HFFc6 (cell line): ENCODE measurements around the gene PIH1D2. TPM values are rescaled to one million over a fixed set of nuclear protein-coding genes. Genes with fewer than 3 reads are reported as not detected.
A peak's percentile ranks its signal among the peaks of the same experiment; 100 is the strongest.

Experiments used
- DNase-seq: peaks from one replicate; pipeline ENCODE4 v3.0.0-alpha.2; 2018
- H3K27ac Mint-ChIP-seq: 2 replicates; pipeline ENCODE4 v1.8.0; 2020; ENCODE audit warnings: mild to moderate bottlenecking, mixed read lengths
- H3K27me3 Mint-ChIP-seq: 2 replicates; pipeline ENCODE4 v1.8.0; 2021; ENCODE audit warnings: mild to moderate bottlenecking, moderate library complexity, mixed read lengths; ENCODE audit not compliant: insufficient read depth
- H3K36me3 Mint-ChIP-seq: 2 replicates; pipeline ENCODE4 v1.8.0; 2021; ENCODE audit warnings: low read depth, mixed read lengths
- H3K4me1 Mint-ChIP-seq: 2 replicates; pipeline ENCODE4 v1.8.0; 2020; ENCODE audit warnings: low read depth, mixed read lengths
- H3K4me3 Mint-ChIP-seq: 2 replicates; pipeline ENCODE4 v1.8.0; 2020; ENCODE audit warnings: mild to moderate bottlenecking, moderate library complexity, mixed read lengths
- H3K9me3 Mint-ChIP-seq: 2 replicates; pipeline ENCODE4 v1.8.0; 2020; ENCODE audit warnings: mild to moderate bottlenecking, mixed read lengths
- CTCF ChIP-seq: fragments of 200-600 bp; sonication (generic); IDR thresholded peaks from 2 replicates; pipeline ENCODE4 v1.5.0; 2021; ENCODE audit warnings: antibody characterized with exemption, mild to moderate bottlenecking
- total RNA-seq, 6 experiments: library from RNA; stranded (reverse); fragmentation: NEBNext Ultra II Directional; extraction: Animal tissue kit (Norgen Biotek cat#: 25700); gene quantifications; 2 replicates in 1 of 6; 3 replicates in 5 of 6; pipeline ENCODE4 v1.2.3, GENCODE V29; 2021

Gene PIH1D2
- total RNA-seq, 6 experiments from 2014 or later: 0.59 to 1.5 (median 1.1) TPM

GRCh38 chr11:112024773-112025678 is 48.8 kb downstream of the PIH1D2 start, which contains the start of gene DLAT:
Gene DLAT (plus strand): TSS chr11:112025408. CDS start chr11:112025473, 65 bp downstream.
- H3K4me1 Mint-ChIP-seq: peaks cover 18% of the 10 kb centered on the region
- peaks cover 21% of the 10 kb centered on the region for H3K36me3 Mint-ChIP-seq
- TF ChIP-seq CTCF: no peak
- H3K27ac Mint-ChIP-seq: peak within 1 kb of the TSS; percentile 96
- peak within 1 kb of the TSS; percentile 97 for H3K4me3 Mint-ChIP-seq
- peak; percentile 81 for DNase-seq
- no peaks in the 10 kb centered on the region for H3K9me3 Mint-ChIP-seq
- no peaks in the 10 kb centered on the region for H3K27me3 Mint-ChIP-seq

DNA sequence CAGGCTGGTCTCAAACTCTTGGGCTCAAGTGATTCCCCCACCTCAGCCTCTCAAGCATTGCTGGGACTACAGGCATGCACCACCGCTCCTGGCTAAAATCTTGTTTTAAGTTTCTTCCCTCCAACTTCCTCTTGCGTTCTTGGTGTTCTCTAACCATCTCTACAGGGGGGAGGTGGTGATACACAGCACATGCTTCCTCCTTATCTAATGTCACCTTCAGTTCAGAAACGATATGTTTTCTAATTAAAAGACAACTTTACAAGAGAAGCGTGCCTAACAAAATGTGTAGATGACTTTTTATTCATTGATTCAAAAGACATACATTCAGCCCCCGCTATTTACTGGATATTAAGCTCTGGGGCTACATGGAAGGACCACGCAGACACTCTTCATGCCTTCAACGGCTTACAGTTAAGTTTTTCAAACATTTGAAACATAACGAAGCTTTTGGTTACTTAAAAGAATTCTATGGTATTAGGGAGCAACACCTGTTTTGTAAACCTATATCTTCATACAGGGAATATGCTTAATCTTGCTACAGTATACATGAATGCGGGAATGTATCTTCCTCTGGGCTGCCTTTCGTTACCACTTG is 49.5 kb downstream of the PIH1D2 start:
- Mint-ChIP-seq H3K4me3 (peak overlapping the region; percentile 97), H3K27ac (peak overlapping the region; percentile 96), H3K9me3 (no peaks in the 10 kb centered on the region), H3K27me3 (no peaks in the 10 kb centered on the region), H3K36me3 (peaks cover 18% of the 10 kb centered on the region), H3K4me1 (peaks cover 18% of the 10 kb centered on the region)
- TF ChIP-seq CTCF: no peak
- DNase-seq: no peak

- no peak for TF ChIP-seq CTCF
- no peak for DNase-seq
- peaks cover 10% of the 10 kb centered on the region for H3K36me3 Mint-ChIP-seq
- H3K9me3 Mint-ChIP-seq: no peaks in the 10 kb centered on the region
- no peak overlapping the region for H3K4me3 Mint-ChIP-seq
- H3K4me1 Mint-ChIP-seq: peaks cover 20% of the 10 kb centered on the region
- no peaks in the 10 kb centered on the region for H3K27me3 Mint-ChIP-seq
- H3K27ac Mint-ChIP-seq: no peak overlapping the region
Observed at GRCh38 chr11:112023104-112023503, 50.7 kb downstream of the PIH1D2 start.

- Mint-ChIP-seq H3K9me3 (no peaks in the 10 kb centered on the region), H3K4me1 (peaks cover 32% of the 10 kb centered on the region), H3K27ac (no peak overlapping the region), H3K27me3 (no peaks in the 10 kb centered on the region), H3K36me3 (peaks cover 10% of the 10 kb centered on the region), H3K4me3 (no peak overlapping the region)
- TF ChIP-seq CTCF: no peak
- no peak for DNase-seq
Observed at GRCh38 chr11:112019066-112019465, 54.8 kb downstream of the PIH1D2 start.

Other genes starting within 250 kb of the PIH1D2 start
- 10 to 100 TPM; 31.1 to 44.2 (median 36.5) TPM for gene ALG9, start 202.4 kb downstream of the PIH1D2 start, total RNA-seq
- gene FDXACB1, start 194.9 kb downstream of the PIH1D2 start, total RNA-seq: 1 to 10 TPM; 1.4 to 2.4 (median 2.0) TPM
- gene CFAP68, start 194.5 kb downstream of the PIH1D2 start, total RNA-seq: 10 to 100 TPM; 10.3 to 15.6 (median 12.5) TPM
- 100 to 1,000 TPM in 4 of 6 experiments, 10 to 100 TPM in 2; 49.6 to 125 (median 103) TPM for gene CRYAB, start 162.2 kb downstream of the PIH1D2 start, total RNA-seq
- 1 to 10 TPM; 1.7 to 7.8 (median 5.4) TPM for gene HSPB2, start 161.3 kb downstream of the PIH1D2 start, total RNA-seq
- gene C11orf52, start 155.1 kb downstream of the PIH1D2 start, total RNA-seq: under 1 TPM; 0.35 to 0.96 (median 0.64) TPM
- gene DIXDC1, start 136.7 kb downstream of the PIH1D2 start, total RNA-seq: 10 to 100 TPM in 1 of 6 experiments, 1 to 10 TPM in 5; 8.4 to 11.2 (median 9.7) TPM
- 10 to 100 TPM; 35.9 to 44.2 (median 42.1) TPM for gene DLAT, start 48.6 kb downstream of the PIH1D2 start, total RNA-seq
- 10 to 100 TPM; 17.0 to 22.2 (median 19.8) TPM for gene NKAPD1, start 282 bp upstream of the PIH1D2 start, total RNA-seq
- 10 to 100 TPM; 54.7 to 78.5 (median 64.2) TPM for gene TIMM8B, start 12.7 kb upstream of the PIH1D2 start, total RNA-seq
- gene SDHD, start 12.9 kb upstream of the PIH1D2 start, total RNA-seq: 100 to 1,000 TPM in 1 of 6 experiments, 10 to 100 TPM in 5; 81.8 to 105 (median 91.5) TPM
- 1 to 10 TPM in 4 of 6 experiments, under 1 TPM in 2; 0.83 to 1.5 (median 1.2) TPM for gene IL18, start 90.1 kb upstream of the PIH1D2 start, total RNA-seq
- not detected for gene TEX12, start 93.4 kb upstream of the PIH1D2 start, total RNA-seq
- gene BCO2, start 101.5 kb upstream of the PIH1D2 start, total RNA-seq: 1 to 10 TPM in 5 of 6 experiments, under 1 TPM in 1; 0.83 to 2.0 (median 1.3) TPM
- 10 to 100 TPM; 73.1 to 78.9 (median 75.7) TPM for gene PTS, start 152.4 kb upstream of the PIH1D2 start, total RNA-seq
- gene PLET1, start 186.8 kb upstream of the PIH1D2 start, total RNA-seq: not detected